HepG2 (cell line): ENCODE data around the gene COL8A2.

ENCODE experiments used
- CEBPB ChIP-seq: IDR thresholded peaks from 2 replicates; pipeline ENCODE4 v1.6.1; 2011; ENCODE audit warnings: low read depth, low read length, improper control_type of control experiment, borderline replicate concordance
- CTCF ChIP-seq: sonication (generic); formaldehyde crosslinking; IDR thresholded peaks from 2 replicates; pipeline ENCODE4 v1.5.0; 2020; ENCODE audit warnings: mild to moderate bottlenecking, missing genetic modification reagents, moderate library complexity
- EZH2 ChIP-seq: conservative IDR thresholded peaks from 2 replicates; pipeline ENCODE4 v1.6.1; 2012; ENCODE audit warnings: mild to moderate bottlenecking, low read depth, low read length, moderate library complexity
- FOSL2 ChIP-seq: sonication (generic); formaldehyde crosslinking; IDR thresholded peaks from 2 replicates; pipeline ENCODE4 v1.4.0; 2020; ENCODE audit warnings: missing genetic modification reagents
- HOXD1 ChIP-seq: sonication (generic); formaldehyde crosslinking; IDR thresholded peaks from 2 replicates; pipeline ENCODE4 v1.5.0; 2020; ENCODE audit warnings: missing genetic modification reagents
- KAT7 ChIP-seq: IDR thresholded peaks from 2 replicates; pipeline ENCODE4 v1.6.1; 2018; ENCODE audit warnings: borderline replicate concordance, missing compliant biosample characterization
- KLF16 ChIP-seq, 2 experiments: sonication (generic) in 1 of 2; formaldehyde crosslinking in 1 of 2; IDR thresholded peaks; 2 replicates each; pipeline versions ENCODE4 v1.6.1 to v1.8.0; 2016 to 2023; ENCODE audit warnings: missing genetic modification reagents in 2 of 2, missing compliant biosample characterization in 1 of 2
- MYNN ChIP-seq: sonication (generic); formaldehyde crosslinking; IDR thresholded peaks from 2 replicates; pipeline ENCODE4 v1.4.0; 2020; ENCODE audit warnings: mild to moderate bottlenecking, low read depth, missing genetic modification reagents
- PLRG1 ChIP-seq: fragments of 450-650 bp; conservative IDR thresholded peaks from 2 replicates; pipeline ENCODE4 v1.6.1; 2016
- POLR2A ChIP-seq, 2 experiments: IDR thresholded peaks; 2 replicates each; pipeline ENCODE4 v1.6.1; 2011; ENCODE audit warnings: low read depth in 2 of 2, low read length in 2 of 2, mild to moderate bottlenecking in 1 of 2, moderate library complexity in 1 of 2; ENCODE audit not compliant: insufficient read depth in 1 of 2
- SIN3A ChIP-seq: IDR thresholded peaks from 2 replicates; pipeline ENCODE4 v1.6.1; 2011; ENCODE audit warnings: low read depth, mild to moderate bottlenecking, control low read depth, low read length, borderline replicate concordance
- TAF1 ChIP-seq: sonication (generic); formaldehyde crosslinking; IDR thresholded peaks from 2 replicates; pipeline ENCODE4 v1.4.0; 2020; ENCODE audit warnings: missing genetic modification reagents
- YY1 ChIP-seq: IDR thresholded peaks from 2 replicates; pipeline ENCODE4 v1.6.1; 2011; ENCODE audit warnings: low read length, low read depth, moderate library complexity, mild to moderate bottlenecking; ENCODE audit not compliant: insufficient read depth, insufficient replicate concordance
- ZNF24 ChIP-seq: fragments of 450-650 bp; IDR thresholded peaks from 2 replicates; pipeline ENCODE4 v1.6.1; 2017; ENCODE audit warnings: antibody characterized with exemption, mild to moderate bottlenecking

- TF ChIP-seq FOSL2 (CRISPR knock-in tag) (no peak), YY1 (no peak), HOXD1 (CRISPR knock-in tag) (no peak), KLF16 (CRISPR knock-in tag; IDR thresholded peaks at IDR 0.05) (no peak), TAF1 (CRISPR knock-in tag) (no peak), EZH2 (no peak), PLRG1 (no peak), CTCF (no peak), SIN3A (no peak), ZNF24 (no peak), MYNN (no peak), POLR2A (IDR thresholded peaks at IDR 0.05; ENCODE audit: insufficient read depth in 1 of 2, low read depth in 2 of 2, low read length in 2 of 2) (no peak), CEBPB (no peak), KAT7 (no peak)
These were observed 3.3 kb upstream of the COL8A2 start for GRCh38 chr1:36128126-36128904.
